Myocyte (in vitro differentiated cells): ENCODE data around the gene HOOK1. TPM values are rescaled to one million over a fixed set of nuclear protein-coding genes. Genes with fewer than 3 reads are reported as not detected.
"Not testable (repeated sequence)": the region's sequence is repeated elsewhere in the genome, so short reads cannot be mapped to it uniquely, and the experiment has no call there.

Experiments used
- DNase-seq: peaks from one replicate; pipeline ENCODE4 v3.0.0-alpha.2; 2012; ENCODE audit warnings: low read depth
- total RNA-seq: library from RNA; depleted of rRNA; stranded (reverse); fragments of >200 nt; gene quantifications from 2 replicates; pipeline ENCODE4 v1.2.3, GENCODE V29; 2014

HOOK1 gene
- total RNA-seq, 1 donor from 2014 or later: not detected

GRCh38 chr1:59885160-59885832, 70.5 kb downstream of the HOOK1 start:
- DNase-seq: peak; percentile 6

DNA sequence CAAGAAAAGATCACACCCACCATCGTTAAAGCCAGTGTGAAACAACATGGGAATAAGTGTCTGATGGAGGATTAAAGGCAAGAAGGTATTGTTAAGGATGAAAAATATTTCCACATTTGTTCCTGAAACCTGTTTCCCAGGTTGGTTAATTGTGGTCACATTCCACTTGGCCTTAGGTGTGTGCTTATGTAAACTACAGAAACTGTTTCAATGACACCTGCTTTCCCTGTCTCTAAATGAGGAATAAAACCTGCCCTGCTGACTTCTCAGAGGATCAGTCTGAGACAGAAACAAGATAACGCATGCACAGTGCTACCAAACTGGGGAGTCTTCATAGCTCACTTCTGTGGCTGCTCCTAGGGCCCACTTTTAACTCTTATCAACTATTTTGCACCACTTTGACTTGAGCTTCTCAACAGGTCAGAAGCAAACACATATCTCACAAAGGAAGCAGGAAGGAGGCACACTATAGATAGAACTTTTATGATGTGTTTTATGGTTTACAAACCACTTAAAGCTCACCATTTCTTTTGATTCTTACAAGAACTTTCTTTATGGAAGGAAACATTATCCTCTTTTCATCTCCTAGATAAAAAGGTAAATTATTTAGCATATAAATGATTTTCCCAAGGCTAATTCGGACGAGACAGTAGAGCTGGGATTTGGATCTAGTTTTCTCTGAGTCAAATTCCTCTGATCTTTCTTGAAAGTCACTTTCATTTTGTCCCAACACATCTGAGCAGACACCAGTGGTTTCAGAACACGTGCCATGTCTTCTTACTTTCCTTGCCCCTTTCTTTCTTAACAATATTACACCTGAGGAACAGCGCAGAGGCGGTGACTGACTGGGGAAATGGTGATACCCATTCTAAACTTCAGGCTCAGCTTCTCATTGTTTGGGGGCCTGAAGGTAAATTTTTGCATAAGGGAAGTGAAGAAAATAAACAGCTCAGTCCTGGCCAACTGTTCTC, 78.4 kb downstream of the HOOK1 start:
- DNase-seq: no peak

DNA sequence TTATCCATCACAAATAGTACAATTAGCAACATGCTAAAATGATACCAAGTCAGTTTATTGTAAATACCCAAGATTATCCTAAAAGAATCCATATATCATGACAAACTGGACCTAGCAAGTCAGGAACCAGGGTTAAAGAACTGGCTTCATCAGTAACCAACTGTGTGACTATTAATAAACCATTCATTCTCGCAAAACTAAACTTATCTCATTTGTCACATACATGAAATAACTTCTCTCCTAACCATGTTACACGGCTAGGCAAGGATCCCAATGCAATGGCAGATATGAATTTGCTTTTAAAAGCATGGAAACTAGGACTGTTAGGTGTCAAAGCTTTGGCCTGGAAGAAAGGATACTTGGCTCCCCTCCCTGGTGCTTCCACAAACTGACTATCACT, 82.4 kb downstream of the HOOK1 start:
- DNase-seq: no peak

DNA sequence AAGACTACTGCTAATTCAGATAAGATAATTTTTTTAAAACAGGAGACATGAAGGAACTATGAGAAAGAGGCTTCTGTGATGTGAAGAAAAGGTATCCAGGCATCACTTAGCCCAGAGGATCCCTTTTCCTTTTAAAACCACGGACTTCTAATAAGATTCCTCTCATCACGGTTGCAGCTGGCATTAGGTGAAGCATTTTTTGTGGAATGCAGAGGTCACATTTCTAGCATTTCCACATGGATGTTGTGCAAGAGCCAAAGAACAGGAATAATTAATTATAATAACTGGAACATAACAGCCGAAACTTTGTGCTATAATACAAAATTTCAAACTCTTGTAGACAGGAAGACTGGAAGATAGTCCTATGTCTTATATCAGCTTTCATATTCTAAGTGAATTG, 84.2 kb downstream of the HOOK1 start:
- DNase-seq: no peak

- DNase-seq: no peak
These were observed 85.9 kb downstream of the HOOK1 start for GRCh38 chr1:59900640-59901039.

- no peak for DNase-seq
These were observed 87.1 kb downstream of the HOOK1 start for GRCh38 chr1:59901770-59902388.

DNA sequence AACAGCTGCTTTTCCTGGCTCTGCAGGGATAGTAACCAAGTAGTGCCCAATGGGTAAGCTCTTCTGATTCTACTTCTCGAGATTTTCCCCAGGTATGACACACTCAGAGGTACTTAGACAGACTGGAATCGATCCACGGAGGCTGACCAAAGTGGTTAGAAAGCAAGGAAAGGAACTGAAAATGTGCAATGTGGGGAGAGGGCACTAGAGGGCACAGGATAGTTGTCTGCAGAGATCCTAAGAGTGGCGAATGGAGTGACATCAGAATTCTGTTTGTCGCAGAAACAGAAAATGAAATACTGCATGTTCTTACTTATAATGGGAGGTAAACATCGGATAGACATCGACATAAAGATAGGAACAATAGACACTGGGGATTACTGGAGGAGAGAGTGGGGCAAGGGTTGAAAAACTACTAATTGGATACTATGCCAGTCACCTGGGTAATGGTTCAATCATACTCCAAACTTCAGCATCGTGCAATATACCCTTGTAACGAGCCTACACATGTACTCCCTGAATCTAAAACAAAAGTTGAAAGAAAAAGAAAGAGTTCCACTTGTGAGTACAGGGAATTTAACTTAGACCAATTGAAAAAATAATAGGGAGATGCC, 88.5 kb downstream of the HOOK1 start:
- peak; percentile 52 for DNase-seq

DNA sequence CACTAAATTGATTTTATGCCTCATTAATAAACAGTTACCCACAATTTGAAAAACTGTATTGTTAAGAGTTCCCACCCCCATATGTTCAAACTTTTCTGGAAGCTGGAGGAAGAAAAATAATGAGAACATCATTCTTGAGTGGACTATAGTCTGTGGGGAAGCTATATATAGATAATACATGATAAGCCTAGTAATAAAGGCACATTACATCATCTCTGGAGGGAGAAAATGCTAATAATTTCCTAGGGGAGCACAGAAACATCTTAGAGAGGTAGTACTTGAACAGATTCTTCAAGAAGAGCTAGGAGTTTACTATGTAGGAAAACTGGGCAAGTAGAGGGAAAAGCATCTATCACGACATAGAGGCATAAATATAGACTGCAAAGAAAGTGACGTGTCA, 92.2 kb downstream of the HOOK1 start:
- DNase-seq: no peak

- no peak for DNase-seq
These were observed 93.3 kb downstream of the HOOK1 start for GRCh38 chr1:59908084-59908483.

DNA sequence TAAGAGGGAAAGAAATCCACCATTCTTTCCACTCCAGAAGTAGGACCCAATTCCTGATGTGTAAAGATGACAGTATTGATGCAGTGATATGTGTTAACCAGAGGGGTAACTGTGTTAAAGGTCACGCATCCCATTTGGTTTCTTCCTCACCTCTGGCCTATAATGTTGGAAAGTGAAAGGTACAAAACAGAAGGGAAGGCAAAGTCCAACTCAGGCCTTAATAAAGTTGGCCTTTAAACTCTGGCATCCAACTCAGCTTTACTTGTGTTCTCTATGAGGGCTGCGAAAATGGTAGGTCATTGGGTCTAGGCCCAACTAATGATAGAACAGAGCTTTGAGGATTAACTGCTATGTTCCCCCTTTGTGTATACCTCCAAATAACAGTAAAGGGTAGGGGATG, 93.9 kb downstream of the HOOK1 start:
- no peak for DNase-seq

DNA sequence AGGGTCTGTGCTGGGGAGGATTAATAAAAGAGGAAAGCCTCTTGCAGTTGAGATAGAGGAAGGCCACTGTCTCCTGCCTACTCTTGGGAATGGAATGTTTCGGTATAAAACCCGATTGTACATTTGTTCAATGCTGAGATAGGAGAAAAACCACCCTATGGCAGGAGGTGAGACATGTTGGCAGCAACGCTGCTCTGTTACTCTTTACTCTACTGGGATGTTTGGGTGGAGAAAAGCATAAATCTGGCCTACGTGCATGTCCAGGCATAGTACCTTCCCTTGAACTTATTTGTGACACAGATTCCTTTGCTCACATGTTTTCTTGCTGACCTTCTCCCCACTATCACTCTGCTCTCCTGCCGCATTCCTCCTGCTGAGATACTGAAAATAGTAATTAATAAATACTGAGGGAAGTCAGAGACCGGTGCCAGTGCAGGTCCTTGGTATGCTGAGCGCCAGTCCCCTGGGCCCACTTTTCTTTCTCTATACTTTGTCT, 100.1 kb downstream of the HOOK1 start:
- not testable (repeated sequence) for DNase-seq

GRCh38 chr1:59915516-59915915, 100.8 kb downstream of the HOOK1 start:
- DNase-seq: peak; percentile 86

GRCh38 chr1:59917026-59917784, 102.5 kb downstream of the HOOK1 start:
- DNase-seq: no peak

GRCh38 chr1:59917785-59918180, 103.0 kb downstream of the HOOK1 start:
- no peak for DNase-seq

DNA sequence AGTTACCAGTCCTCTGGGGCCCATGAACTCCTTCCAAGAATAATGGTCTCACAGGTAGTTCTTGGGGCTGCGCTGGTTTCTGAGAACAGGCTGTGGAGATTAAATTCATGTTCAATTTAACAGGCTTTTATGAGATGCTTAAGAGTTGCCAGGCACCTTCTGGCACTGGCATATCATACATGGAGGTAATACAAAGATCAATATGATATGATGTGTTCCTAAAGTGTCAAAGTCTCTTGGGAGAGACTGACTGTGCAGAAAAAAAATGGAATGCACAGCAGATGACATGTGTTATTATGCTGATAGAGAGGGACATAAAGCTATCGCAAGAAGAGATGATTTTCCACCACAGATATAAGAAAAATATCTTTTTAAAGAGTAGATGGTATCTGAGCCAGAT, 105.0 kb downstream of the HOOK1 start:
- no peak for DNase-seq

GRCh38 chr1:59921258-59921899, 106.6 kb downstream of the HOOK1 start:
- peak; percentile 90 for DNase-seq

- no peak for DNase-seq
These were observed 109.9 kb downstream of the HOOK1 start for GRCh38 chr1:59924653-59925052.
